Endothelial cell of umbilical vein (primary cell): ENCODE results near the gene MN1. TPM values are rescaled to one million over a fixed set of nuclear protein-coding genes. Genes with fewer than 3 reads are reported as not detected.

ENCODE experiments used
- BruUV-seq: library from RNA; stranded (reverse); fragments of 400-500 nt; replicated peaks from 2 replicates; lab custom pipeline; 2021; lab: Mats Ljungman, UMichigan
- CTCF ChIA-PET: fragments of 300-600, 350-600 bp; sonication (Branson Sonifier 250); formaldehyde crosslinking; loops from one replicate; lab custom pipeline; 2021; ENCODE audit warnings: antibody characterized with exemption, inconsistent platforms; lab: Charles Lee
- POLR2A ChIA-PET: fragments of 300-600, 350-600 bp; sonication (Branson Sonifier 250); formaldehyde crosslinking; loops from one replicate; lab custom pipeline; 2021; ENCODE audit warnings: antibody characterized with exemption, inconsistent platforms; lab: Charles Lee
- DNase-seq: peaks from one replicate; pipeline ENCODE4 v3.0.0-alpha.2; 2011; ENCODE audit warnings: low read depth, low spot score
- FAIRE-seq: peaks from 2 replicates; lab custom pipeline; 2011; peaks lifted over from hg19 to GRCh38; lab: Jason Lieb, UNC
- H2AFZ ChIP-seq: 2 replicates; pipeline ENCODE4 v1.6.0; 2012; ENCODE audit warnings: low read depth, low read length, control low read depth, inconsistent platforms
- H3K27ac ChIP-seq: 2 replicates; pipeline ENCODE4 v1.5.1; 2011; ENCODE audit warnings: low read depth, mild to moderate bottlenecking, control low read depth, low read length, moderate library complexity; ENCODE audit not compliant: insufficient read depth
- H3K27me3 ChIP-seq, 2 experiments: 2 replicates each; pipeline versions ENCODE4 v1.6.0 to v1.6.1; 2011; ENCODE audit warnings: low read length in 2 of 2, mixed read lengths in 1 of 2; ENCODE audit not compliant: control insufficient read depth in 2 of 2, insufficient read depth in 2 of 2
- H3K36me3 ChIP-seq, 2 experiments: 2 replicates in 1 of 2; 3 replicates in 1 of 2; pipeline ENCODE4 v1.5.1; 2011; ENCODE audit warnings: low read length in 2 of 2, mild to moderate bottlenecking in 1 of 2, moderate library complexity in 1 of 2; ENCODE audit not compliant: control insufficient read depth in 2 of 2, insufficient read depth in 2 of 2; ENCODE audit errors: extremely low read depth in 1 of 2
- H3K4me1 ChIP-seq: 3 replicates; pipeline ENCODE4 v1.5.1; 2011; ENCODE audit warnings: mild to moderate bottlenecking, low read length; ENCODE audit not compliant: control insufficient read depth, insufficient read depth; ENCODE audit errors: extremely low read depth
- H3K4me2 ChIP-seq: 2 replicates; pipeline ENCODE4 v1.6.1; 2011; ENCODE audit warnings: low read length, control low read depth, mixed read lengths; ENCODE audit not compliant: insufficient read depth
- H3K4me3 ChIP-seq, 3 experiments: fragments of 200-600 bp in 1 of 3; sonication (generic), shearing (Covaris generic) in 1 of 3; replicated peaks in 1 of 3; 2 replicates each; pipeline ENCODE4 v1.5.1; 2011 to 2016; ENCODE audit warnings: control low read depth in 3 of 3, low read length in 3 of 3, mild to moderate bottlenecking in 2 of 3, inconsistent platforms in 1 of 3, low read depth in 1 of 3, moderate library complexity in 1 of 3; ENCODE audit not compliant: insufficient read depth in 1 of 3
- H3K79me2 ChIP-seq: 2 replicates; pipeline ENCODE4 v1.6.0; 2012; ENCODE audit warnings: low read length, inconsistent platforms; ENCODE audit not compliant: control insufficient read depth, insufficient read depth
- H3K9ac ChIP-seq: replicated peaks from 2 replicates; pipeline ENCODE3; 2011; ENCODE audit warnings: low read length, control low read depth; ENCODE audit not compliant: insufficient read depth; ENCODE audit errors: extremely low read depth
- H3K9me1 ChIP-seq: replicated peaks from 3 replicates; pipeline ENCODE4 v1.6.0; 2011; ENCODE audit warnings: mild to moderate bottlenecking, low read length; ENCODE audit not compliant: control insufficient read depth, insufficient read depth; ENCODE audit errors: extremely low read depth
- H3K9me3 ChIP-seq: replicated peaks from 2 replicates; pipeline ENCODE4 v1.5.1; 2012; ENCODE audit warnings: low read length, inconsistent platforms; ENCODE audit not compliant: control insufficient read depth, insufficient read depth
- H4K20me1 ChIP-seq: replicated peaks from 2 replicates; pipeline ENCODE3; 2011; ENCODE audit warnings: mild to moderate bottlenecking, low read length; ENCODE audit not compliant: control insufficient read depth, insufficient read depth; ENCODE audit errors: extremely low read depth
- CTCF ChIP-seq, 2 donors: IDR thresholded peaks; 1 replicate in 1 of 2; 2 replicates in 1 of 2; pipeline ENCODE4 v1.5.1; 2011; ENCODE audit warnings: low read length in 2 of 2, mild to moderate bottlenecking in 2 of 2, moderate library complexity in 2 of 2, control low read depth in 1 of 2, inconsistent platforms in 1 of 2, low read depth in 1 of 2; ENCODE audit not compliant: insufficient read depth in 1 of 2; ENCODE audit errors: extremely low read depth in 1 of 2
- EZH2 ChIP-seq: IDR thresholded peaks from 2 replicates; pipeline ENCODE4 v1.6.1; 2012; ENCODE audit warnings: borderline replicate concordance, low read depth, mild to moderate bottlenecking, moderate library complexity, low read length, inconsistent platforms; ENCODE audit not compliant: severe bottlenecking
- GATA2 ChIP-seq: IDR thresholded peaks from 2 replicates; pipeline ENCODE4 v1.7.0; 2011; ENCODE audit warnings: low read depth, mild to moderate bottlenecking, moderate library complexity, mixed read lengths, low read length; ENCODE audit not compliant: insufficient read length, insufficient read depth
- JUN ChIP-seq: IDR thresholded peaks from 2 replicates; pipeline ENCODE4 v1.6.1; 2011; ENCODE audit warnings: borderline replicate concordance, low read depth; ENCODE audit not compliant: insufficient read length, insufficient read depth
- MYC ChIP-seq: IDR thresholded peaks from one replicate; pipeline ENCODE4 v1.6.1; 2011; ENCODE audit warnings: mild to moderate bottlenecking, low read depth, low read length
- POLR2A ChIP-seq: IDR thresholded peaks from 2 replicates; pipeline ENCODE4 v1.6.1; 2012; ENCODE audit warnings: low read depth, mild to moderate bottlenecking, control low read depth, low read length
- POLR2AphosphoS5 ChIP-seq: IDR thresholded peaks from 2 replicates; pipeline ENCODE4 v1.6.1; 2012; ENCODE audit warnings: low read depth, mild to moderate bottlenecking, control low read depth, low read length, moderate library complexity; ENCODE audit not compliant: insufficient read depth
- dilution Hi-C: fragments of 300-500 bp; cut with MboI; formaldehyde crosslinking; loops from one replicate; pipeline ENCODE4 v1.15.0; 2019; ENCODE audit warnings: low sequenced_read_pairs; ENCODE audit not compliant: extremely low pct_ligation_motif_present
- intact Hi-C: fragments of 100-400 bp; cut with micrococcal nuclease; formaldehyde crosslinking; loops from one replicate; pipeline ENCODE4 v1.10.0; 2022
- polyA plus RNA-seq, 4 experiments: library from polyadenylated mRNA; depleted of rRNA in 3 of 4; stranded (reverse) in 3 of 4; unstranded in 1 of 4; fragments of >200 nt; gene quantifications; 2 replicates each; pipeline versions ENCODE4 v1.2.1 to v1.2.3, GENCODE V29; 2011 to 2012; ENCODE audit warnings: missing spikeins in 1 of 4
- total RNA-seq: library from RNA; stranded (reverse); gene quantifications from 2 replicates; pipeline ENCODE4 v1.2.3, GENCODE V29; 2021
- TF ChIP-seq, protein P1 (sequence below): IDR thresholded peaks from 2 replicates; pipeline ENCODE4 v1.6.1; 2011; ENCODE audit not compliant: insufficient read depth, insufficient read length

The MN1 gene
- total and polyA plus RNA-seq, 2 donors (not counting 3 experiments of a cell fraction or from before 2014, with no cell fraction given), result 3.8 to 5.2 TPM

DNA sequence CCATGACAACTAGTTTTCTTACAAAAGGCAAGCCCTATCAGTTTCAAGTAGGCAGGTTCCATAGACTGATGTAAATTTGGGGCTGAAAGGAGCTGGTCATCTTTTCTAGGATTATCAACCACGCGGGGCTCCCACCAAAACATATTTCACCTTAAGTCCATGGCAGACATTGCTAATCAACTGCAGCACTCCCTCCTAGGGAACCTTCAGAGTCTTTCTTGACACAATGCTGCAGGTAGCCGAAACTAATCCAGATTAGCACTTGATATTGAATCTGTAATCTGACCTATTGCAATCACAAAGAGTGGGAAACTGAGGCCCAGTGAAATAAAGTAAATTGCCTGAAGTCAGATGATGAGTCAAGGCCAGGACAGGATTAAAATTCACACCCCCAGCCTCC lies 32.5 kb downstream of the MN1 start:
- CTCF ChIA-PET, result no interaction called here

More for the DNA sequence above, 32.5 kb downstream of the MN1 start:
- no peak for FAIRE-seq
- no peak overlapping the region for H3K9ac ChIP-seq
- H3K9me1 ChIP-seq, result no peaks in the 10 kb centered on the region
- intact Hi-C loops (no loop called here), dilution Hi-C loops (no loop called here)
- no peak for DNase-seq
- TF ChIP-seq POLR2A, result no peak
- TF ChIP-seq CTCF (IDR thresholded peaks at IDR 0.05; ENCODE audit: extremely low read depth in 1 of 2, insufficient read depth in 1 of 2, low read depth in 1 of 2, low read length in 2 of 2), result no peak
- no peak for TF ChIP-seq EZH2
- TF ChIP-seq JUN, result no peak
- TF ChIP-seq POLR2AphosphoS5, result no peak
- TF ChIP-seq, protein P1, sequence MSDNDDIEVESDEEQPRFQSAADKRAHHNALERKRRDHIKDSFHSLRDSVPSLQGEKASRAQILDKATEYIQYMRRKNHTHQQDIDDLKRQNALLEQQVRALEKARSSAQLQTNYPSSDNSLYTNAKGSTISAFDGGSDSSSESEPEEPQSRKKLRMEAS, result no peak
- no peak for TF ChIP-seq MYC
- TF ChIP-seq GATA2, result no peak
- no peak overlapping the region for H3K4me3 ChIP-seq
- H3K4me2 ChIP-seq, result no peak overlapping the region
- no peaks in the 10 kb centered on the region for H3K9me3 ChIP-seq
- no peaks in the 10 kb centered on the region for H4K20me1 ChIP-seq
- H3K27ac ChIP-seq, result no peak overlapping the region
- no TSS peak for BruUV-seq
- no peaks in the 10 kb centered on the region for H3K36me3 ChIP-seq
- H3K79me2 ChIP-seq, result no peaks in the 10 kb centered on the region
- POLR2A ChIA-PET, result no interaction called here
- H2AFZ ChIP-seq, result no peak overlapping the region
- no peaks in the 10 kb centered on the region for H3K4me1 ChIP-seq
- H3K27me3 ChIP-seq, result no peaks in the 10 kb centered on the region
